Activated T-cell treated with anti-CD3 and anti-CD28 coated beads, Interleukin-2, amount 50 U/mL, for 48 hours (primary cell): ENCODE data around the gene RNLS.

Source experiments
- DNase-seq, 2 experiments: peaks; one replicate each; pipeline ENCODE4 v3.0.0-alpha.2; 2020

RNLS gene

GRCh38 chr10:88473989-88474883 lies 108.9 kb downstream of the RNLS start:
- no peak for DNase-seq

DNA sequence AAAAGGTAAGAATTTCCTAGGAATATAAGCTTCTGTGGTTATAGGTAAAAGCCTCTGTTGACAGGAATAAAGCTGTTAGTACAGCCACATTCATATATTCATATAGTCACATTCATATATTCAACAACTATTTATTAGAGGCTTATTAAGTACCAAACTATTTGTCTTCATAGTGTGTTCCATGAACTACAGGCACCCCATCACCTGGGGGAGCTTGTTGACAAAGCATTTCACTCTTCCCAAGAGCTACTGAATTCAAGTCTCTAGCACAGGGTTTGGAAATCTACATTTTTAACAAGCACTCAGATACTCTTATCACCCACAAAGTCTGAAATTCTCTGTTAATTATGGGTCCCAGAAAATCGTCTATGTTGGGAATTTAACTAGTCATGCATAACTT lies 110.6 kb downstream of the RNLS start:
- no peak for DNase-seq

- no peak for DNase-seq
These were observed 111.2 kb downstream of the RNLS start for GRCh38 chr10:88471899-88472298.

GRCh38 chr10:88467835-88468485 lies 115.2 kb downstream of the RNLS start:
- no peak for DNase-seq

DNA sequence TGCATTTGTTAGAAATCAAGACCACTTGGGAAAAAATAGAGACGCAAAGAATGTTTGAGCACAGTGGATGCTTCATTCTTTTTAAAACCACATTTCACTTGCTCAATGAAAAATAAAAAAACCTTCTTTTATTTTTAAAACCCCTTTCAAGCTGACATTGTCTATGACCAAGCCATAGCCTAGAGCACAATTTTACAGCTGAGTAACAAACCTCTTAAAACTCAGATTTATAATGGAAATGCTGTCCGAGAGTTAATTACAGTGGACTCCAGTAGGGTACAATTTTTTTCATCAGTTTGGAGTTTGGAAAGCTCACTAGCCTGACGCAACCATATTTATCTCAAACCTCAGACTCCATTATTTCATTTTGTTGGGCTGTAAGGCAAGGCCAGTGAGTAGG lies 116.3 kb downstream of the RNLS start:
- no peak for DNase-seq

DNA sequence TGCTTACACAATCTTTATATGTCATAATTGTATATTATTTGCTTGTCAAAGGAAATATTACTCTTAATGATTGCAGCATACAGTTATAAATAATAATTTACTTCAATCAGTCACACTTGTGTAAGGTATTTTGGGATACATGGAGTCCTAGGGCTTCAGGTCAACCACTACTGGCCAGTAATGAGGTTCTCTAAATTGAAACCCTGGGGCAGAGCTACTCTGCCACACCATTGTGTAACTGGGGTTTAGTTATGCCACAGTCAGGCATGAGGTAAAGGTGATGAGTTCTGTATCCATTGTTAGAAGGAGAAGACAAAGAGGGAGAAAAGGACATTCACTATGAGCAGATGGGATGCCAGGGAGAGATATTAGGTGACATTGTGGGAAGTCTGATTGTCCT lies 117.4 kb downstream of the RNLS start:
- no peak for DNase-seq

GRCh38 chr10:88463811-88464210 lies 119.3 kb downstream of the RNLS start:
- DNase-seq, result no peak

GRCh38 chr10:88461426-88461825 lies 121.7 kb downstream of the RNLS start:
- no peak for DNase-seq

DNA sequence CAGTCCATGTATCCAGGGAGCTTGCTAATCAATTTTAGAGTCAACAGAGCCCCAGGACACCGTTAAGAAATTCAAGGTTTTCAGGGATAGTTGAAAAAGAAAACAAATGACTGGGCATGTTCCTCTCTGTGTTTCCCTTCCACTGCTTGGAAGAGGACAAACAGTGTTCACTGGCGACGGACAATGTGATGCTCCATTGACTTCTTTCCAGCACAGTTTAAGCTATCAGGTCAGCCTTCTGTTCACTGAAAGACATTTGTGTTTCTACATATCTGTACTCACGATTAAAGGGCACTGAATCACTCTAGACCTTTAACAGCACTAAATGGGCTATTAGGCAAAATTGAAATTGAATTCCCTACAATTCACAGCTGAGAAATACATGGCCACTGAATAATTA lies 123.6 kb downstream of the RNLS start:
- DNase-seq, result no peak

DNA sequence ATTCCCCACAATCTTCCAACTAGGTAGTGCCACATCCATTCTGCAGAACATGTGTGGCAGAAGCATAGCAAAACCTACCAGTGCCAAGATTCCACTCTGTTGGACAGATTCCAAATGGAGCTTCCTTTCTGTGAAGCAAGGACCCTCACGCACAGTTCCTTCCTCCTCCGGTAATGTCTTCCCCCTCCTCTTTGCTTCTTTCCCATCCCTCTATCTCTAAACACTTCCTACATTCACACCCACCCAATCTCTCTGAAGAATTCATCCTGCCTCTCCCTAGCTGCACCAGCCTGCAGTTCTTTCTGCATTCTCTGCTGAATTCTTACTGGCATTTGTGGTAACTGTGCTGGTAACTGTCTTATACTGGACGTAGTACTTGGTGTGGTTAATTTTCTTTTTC lies 124.9 kb downstream of the RNLS start:
- no peak for DNase-seq

DNA sequence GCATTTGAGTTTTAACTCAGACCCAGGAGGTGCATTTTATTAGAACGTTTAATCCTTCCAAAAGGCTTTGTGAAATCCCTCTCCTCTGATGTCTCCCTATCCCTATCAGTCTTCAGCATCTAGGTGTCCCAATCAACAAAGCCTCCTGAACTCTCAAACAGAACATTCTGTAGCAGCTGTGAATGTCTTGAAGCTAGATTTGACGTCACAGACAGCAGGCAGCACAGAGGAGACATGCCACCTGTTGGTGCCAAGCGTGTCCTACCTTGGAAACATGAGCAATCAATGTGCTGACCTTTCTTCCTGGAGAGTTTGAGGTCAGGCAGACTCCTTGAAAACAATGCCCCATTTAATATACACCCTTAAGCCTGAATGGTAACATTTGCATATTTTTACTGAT lies 125.5 kb downstream of the RNLS start:
- DNase-seq, result no peak

GRCh38 chr10:88456730-88457129 lies 126.4 kb downstream of the RNLS start:
- no peak for DNase-seq

- no peak for DNase-seq
These were observed 127.3 kb downstream of the RNLS start for GRCh38 chr10:88455831-88456230.

- no peak for DNase-seq
These were observed 132.9 kb downstream of the RNLS start for GRCh38 chr10:88450201-88450600.

DNA sequence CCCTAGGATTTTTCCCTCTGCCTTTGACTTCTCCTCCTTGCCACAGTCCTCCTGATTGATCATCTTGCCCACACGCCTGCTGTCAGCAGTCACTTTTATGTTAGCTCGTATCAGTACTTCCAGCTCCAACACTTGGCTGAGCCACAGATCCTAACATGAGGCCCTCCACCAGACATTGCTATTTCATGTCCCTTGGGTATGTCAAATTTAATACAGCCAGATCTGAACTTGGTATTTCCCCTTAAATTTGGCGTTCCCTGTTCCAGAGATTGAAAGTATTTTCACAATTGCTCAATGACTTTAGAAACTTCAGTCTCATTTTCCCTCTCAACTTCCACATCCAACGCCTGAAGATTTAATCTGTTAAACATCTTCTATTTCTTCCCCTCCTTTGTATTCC lies 140.4 kb downstream of the RNLS start:
- no peak for DNase-seq

DNA sequence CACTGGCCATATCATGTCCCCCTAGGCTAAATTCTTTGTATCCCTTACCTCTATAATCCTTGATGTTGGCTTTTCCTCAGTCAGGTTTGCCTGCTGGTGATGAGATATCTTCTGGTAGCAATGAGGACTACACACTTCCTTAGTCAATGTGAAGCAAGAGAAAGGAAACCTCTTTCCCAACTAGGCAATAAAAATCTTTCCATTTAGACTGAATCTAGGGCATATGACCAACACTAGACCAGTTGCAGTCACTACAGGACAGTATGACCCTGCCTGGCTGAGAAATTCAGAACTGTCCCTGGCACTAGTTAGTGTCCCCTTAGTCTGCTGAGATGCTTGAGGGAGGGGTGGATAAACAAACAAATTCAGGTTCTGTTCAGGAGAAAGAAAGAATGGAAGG lies 142.6 kb downstream of the RNLS start:
- no peak for DNase-seq

- DNase-seq, result no peak
These were observed 143.2 kb downstream of the RNLS start for GRCh38 chr10:88439932-88440331.

- no peak for DNase-seq
These were observed 145.7 kb downstream of the RNLS start for GRCh38 chr10:88437411-88437810.

DNA sequence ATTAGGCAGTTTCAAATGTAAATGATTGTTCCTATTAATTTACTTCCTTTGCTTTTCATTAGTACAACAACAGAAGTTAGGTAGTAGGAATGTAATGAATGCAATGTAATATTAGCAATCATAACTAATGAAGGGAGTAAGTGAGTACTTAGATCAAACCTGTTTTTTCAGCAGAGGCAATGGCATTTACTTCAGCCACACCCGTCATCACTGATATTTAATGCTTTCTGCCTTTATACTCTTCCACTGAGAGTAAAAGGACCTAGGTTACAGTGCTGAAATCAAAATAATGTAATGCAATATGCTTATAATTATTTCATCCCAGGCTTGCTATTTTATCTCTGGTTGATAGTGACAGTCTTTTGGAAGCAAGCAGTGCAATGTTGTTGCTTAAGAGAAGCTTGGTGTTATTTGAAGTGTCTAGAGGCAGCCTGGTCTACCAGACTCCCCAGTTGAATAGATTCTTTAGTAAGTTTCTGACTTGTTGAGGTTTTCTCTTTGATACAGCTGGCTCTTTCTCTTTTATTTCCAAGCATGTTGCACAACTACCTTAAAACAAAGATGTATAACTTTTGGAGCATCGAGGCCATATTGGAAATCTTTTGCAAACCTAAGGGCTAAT lies 149.4 kb downstream of the RNLS start:
- DNase-seq, result no peak

- no peak for DNase-seq
These were observed 152.0 kb downstream of the RNLS start for GRCh38 chr10:88431103-88431502.

GRCh38 chr10:88428976-88429375 lies 154.1 kb downstream of the RNLS start:
- no peak for DNase-seq

DNA sequence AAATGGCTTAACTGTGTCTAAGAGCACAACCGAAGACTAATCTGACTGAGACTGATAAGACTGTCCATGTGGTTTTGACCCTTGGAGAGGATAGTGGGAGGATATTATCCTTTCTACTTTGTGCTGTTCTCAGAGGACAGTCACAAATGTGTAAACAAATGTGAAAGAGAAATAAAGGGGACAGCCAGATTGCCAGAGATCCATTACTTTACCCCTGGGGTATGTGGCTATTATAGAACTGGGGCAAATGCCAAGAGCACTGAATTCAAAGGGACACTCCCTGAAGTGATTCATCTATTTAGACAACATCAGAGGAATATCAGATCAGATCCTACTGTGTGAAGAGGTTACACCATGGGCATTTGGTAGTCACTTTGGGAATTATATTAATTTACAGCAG lies 154.7 kb downstream of the RNLS start:
- DNase-seq, result no peak

DNA sequence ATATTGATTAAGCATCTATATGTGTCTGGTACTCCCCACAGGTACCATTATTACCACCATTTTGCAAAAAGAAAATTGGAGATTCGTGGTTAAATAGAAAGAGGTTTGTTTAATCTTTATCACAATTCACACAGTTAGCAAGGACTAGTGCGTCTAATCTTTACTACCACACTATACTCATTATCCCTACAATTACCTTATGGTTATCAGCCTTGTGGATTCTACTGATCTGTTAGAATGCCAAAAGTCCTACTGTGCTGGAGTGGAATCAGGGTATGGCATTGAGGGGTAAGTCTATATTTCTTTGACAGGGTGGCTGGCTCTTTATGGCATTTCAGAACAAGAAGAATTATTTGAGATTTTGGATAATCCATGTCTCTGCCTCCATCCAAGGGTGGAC lies 156.1 kb downstream of the RNLS start:
- DNase-seq, result no peak

DNA sequence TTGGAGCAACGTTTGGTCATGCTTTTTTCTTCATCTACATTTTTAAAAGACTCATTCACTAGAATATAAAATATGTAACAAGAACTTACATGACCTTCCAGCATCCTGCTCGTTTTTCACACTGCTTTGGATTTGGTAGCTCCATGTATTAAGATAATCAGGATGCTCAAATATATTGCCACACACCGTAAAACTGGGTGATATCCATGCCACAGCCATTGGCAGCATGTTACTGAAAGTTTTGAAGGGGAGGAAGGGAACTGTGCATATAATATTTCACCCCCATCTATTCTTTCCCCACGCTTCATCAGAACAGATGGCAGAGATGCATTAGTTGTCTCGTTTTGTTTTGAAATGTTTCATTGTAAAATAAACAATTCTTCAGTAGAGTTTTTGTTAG lies 158.2 kb downstream of the RNLS start:
- DNase-seq, result no peak
